PC-3 (cell line): ENCODE measurements around the gene RNF39. TPM values are rescaled to one million over a fixed set of nuclear protein-coding genes. Genes with fewer than 3 reads are reported as not detected.
A peak's percentile ranks its signal among the peaks of the same experiment; 100 is the strongest.

Source experiments
- ATAC-seq: fragments of 200-7000 bp; cut with Tn5 transposase; 2 replicates; pipeline ENCODE4 v1.9.1; 2020; ENCODE audit warnings: mild to moderate bottlenecking, moderate library complexity
- BruUV-seq: library from RNA; stranded (reverse); fragments of 400-500 nt; replicated peaks from 2 replicates; lab custom pipeline; 2021; lab: Mats Ljungman, UMichigan
- CTCF ChIA-PET: fragments of 300-600 bp; sonication (Branson Sonifier 250); formaldehyde crosslinking; loops from one replicate; lab custom pipeline; 2022; ENCODE audit warnings: antibody characterized with exemption; lab: Charles Lee
- POLR2A ChIA-PET: fragments of 300-600 bp; sonication (Branson Sonifier 250); formaldehyde crosslinking; loops from one replicate; lab custom pipeline; 2022; ENCODE audit warnings: antibody characterized with exemption; ENCODE audit not compliant: unreplicated experiment; lab: Charles Lee
- DNase-seq: peaks from one replicate; pipeline ENCODE4 v3.0.0-alpha.2; 2015
- H2AFZ ChIP-seq: fragments of 300-600 bp; sonication (generic); 2 replicates; pipeline ENCODE4 v1.6.0; 2016; ENCODE audit warnings: antibody characterized with exemption, low read length
- H3F3A ChIP-seq: fragments of 300-600 bp; sonication (generic); one replicate; pipeline ENCODE4 v1.6.0; 2017; ENCODE audit warnings: antibody characterized with exemption, low read length, control low read depth, mild to moderate bottlenecking; ENCODE audit not compliant: unreplicated experiment
- H3K27ac ChIP-seq: fragments of 300-600 bp; sonication (generic); 2 replicates; pipeline ENCODE4 v1.5.1; 2016; ENCODE audit warnings: mild to moderate bottlenecking, low read length
- H3K27me3 ChIP-seq: fragments of 300-600 bp; sonication (generic); 2 replicates; pipeline ENCODE4 v1.6.1; 2016; ENCODE audit warnings: low read length, mixed read lengths
- H3K36me3 ChIP-seq: fragments of 300-600 bp; sonication (generic); 2 replicates; pipeline ENCODE4 v1.6.1; 2016; ENCODE audit warnings: low read depth, mixed run types, low read length, mixed read lengths
- H3K4me1 ChIP-seq: fragments of 300-600 bp; sonication (generic); 2 replicates; pipeline ENCODE4 v1.5.1; 2016; ENCODE audit warnings: low read length; ENCODE audit not compliant: insufficient read depth
- H3K4me2 ChIP-seq: fragments of 300-600 bp; sonication (generic); 2 replicates; pipeline ENCODE4 v1.6.0; 2016; ENCODE audit warnings: low read length
- H3K4me3 ChIP-seq: fragments of 300-600 bp; sonication (generic); 2 replicates; pipeline ENCODE4 v1.5.1; 2016; ENCODE audit warnings: mild to moderate bottlenecking, low read length, mixed read lengths
- H3K79me2 ChIP-seq: fragments of 300-600 bp; sonication (generic); 2 replicates; pipeline ENCODE4 v1.6.1; 2017; ENCODE audit warnings: low read length, mixed read lengths
- H3K9ac ChIP-seq: fragments of 300-600 bp; sonication (generic); 2 replicates; pipeline ENCODE4 v1.6.0; 2016; ENCODE audit warnings: mild to moderate bottlenecking, low read length
- H3K9me2 ChIP-seq: fragments of 300-600 bp; sonication (generic); replicated peaks from 2 replicates; pipeline ENCODE4 v1.6.1; 2016; ENCODE audit warnings: mixed run types, low read length, mixed read lengths
- H3K9me3 ChIP-seq: fragments of 300-600 bp; sonication (generic); 2 replicates; pipeline ENCODE4 v1.6.1; 2016; ENCODE audit warnings: low read length, mixed read lengths
- H4K20me1 ChIP-seq: fragments of 300-600 bp; sonication (generic); 2 replicates; pipeline ENCODE4 v1.6.1; 2016; ENCODE audit warnings: low read length, mixed read lengths
- CTCF ChIP-seq: fragments of 300-600 bp; sonication (generic); conservative IDR thresholded peaks from 2 replicates; pipeline ENCODE4 v1.5.1; 2017; ENCODE audit warnings: antibody characterized with exemption, low read depth, mild to moderate bottlenecking, low read length
- EZH2 ChIP-seq: fragments of 300-600 bp; sonication (generic); IDR thresholded peaks from one replicate; pipeline ENCODE4 v1.6.1; 2017; ENCODE audit warnings: antibody characterized with exemption, mild to moderate bottlenecking, low read length; ENCODE audit not compliant: unreplicated experiment
- EZH2phosphoT487 ChIP-seq: fragments of 300-600 bp; sonication (generic); IDR thresholded peaks from 2 replicates; pipeline ENCODE4 v1.6.1; 2018; ENCODE audit warnings: mild to moderate bottlenecking, antibody characterized with exemption, low read length, borderline replicate concordance
- intact Hi-C: fragments of 100-400 bp; cut with micrococcal nuclease; formaldehyde crosslinking; loops from 2 replicates; pipeline ENCODE4 v1.9.0; 2023
- total RNA-seq: library from RNA; depleted of rRNA; stranded (reverse); fragments of >200 nt; gene quantifications from 2 replicates; pipeline ENCODE4 v1.2.3, GENCODE V29; 2014

The RNF39 gene
- total RNA-seq, 1 experiment from 2014 or later, result 2.0 TPM

- H3K9ac ChIP-seq, result no peak overlapping the region
- ChIA-PET POLR2A (no interaction called here), CTCF (interaction anchor here (1.2 kb wide), 1 partner anchor 26 kb away, joined by 3 read pairs; no protein-coding TSS in a partner anchor)
- H3K4me3 ChIP-seq, result peak overlapping the region; percentile 75
- TSS peak; percentile 25 for BruUV-seq
- no peaks in the 10 kb centered on the region for H3K36me3 ChIP-seq
- H4K20me1 ChIP-seq, result no peaks in the 10 kb centered on the region
- H3K27me3 ChIP-seq, result 0 out of 2 replicates have a peak, but pooled peaks cover 3% of the 10 kb centered on the region
- TF ChIP-seq EZH2, result no peak
- TF ChIP-seq EZH2phosphoT487, result peak; percentile 85
- peak; percentile 70 for TF ChIP-seq CTCF
- DNase-seq, result peak; percentile 89
- ATAC-seq, result peak; percentile 60
- H3K4me2 ChIP-seq, result peak overlapping the region; percentile 99
- H3K27ac ChIP-seq, result no peak overlapping the region
- H3K4me1 ChIP-seq, result peaks cover 40% of the 10 kb centered on the region
- H3K9me3 ChIP-seq, result no peaks in the 10 kb centered on the region
- intact Hi-C loops, result loop anchor here (2.0 kb wide), 1 partner anchor 25 kb away; no protein-coding TSS in a partner anchor
- H3F3A ChIP-seq, result no peaks in the 10 kb centered on the region
- no peaks in the 10 kb centered on the region for H3K9me2 ChIP-seq
- H3K79me2 ChIP-seq, result no peaks in the 10 kb centered on the region; the same call in 1 of the 2 replicates
- H2AFZ ChIP-seq, result peak overlapping the region; percentile 66
Observed at GRCh38 chr6:30075790-30076732, 492 bp upstream of the RNF39 start.

- H3F3A ChIP-seq, result no peaks in the 10 kb centered on the region
- BruUV-seq, result no TSS peak
Observed at GRCh38 chr6:30074331-30075093, 1.1 kb downstream of the RNF39 start.

More at GRCh38 chr6:30074331-30075093, 1.1 kb downstream of the RNF39 start:
- peak overlapping the region; percentile 99 for H3K4me2 ChIP-seq
- intact Hi-C loops, result loop anchor here (2.0 kb wide), 1 partner anchor 26 kb away; no protein-coding TSS in a partner anchor
- no peak overlapping the region for H3K9ac ChIP-seq
- H3K27me3 ChIP-seq, result 0 out of 2 replicates have a peak, but pooled peaks cover 3% of the 10 kb centered on the region
- no peaks in the 10 kb centered on the region for H3K9me3 ChIP-seq
- H3K4me3 ChIP-seq, result peak overlapping the region; percentile 75
- H3K9me2 ChIP-seq, result no peaks in the 10 kb centered on the region
- no peaks in the 10 kb centered on the region; the same call in 1 of the 2 replicates for H3K79me2 ChIP-seq
- ATAC-seq (peak; percentile 12; the same call in 1 of the 2 replicates), DNase-seq (peak; percentile 8)
- H2AFZ ChIP-seq, result peak overlapping the region; percentile 66
- no peak overlapping the region for H3K27ac ChIP-seq
- no peaks in the 10 kb centered on the region for H4K20me1 ChIP-seq
- CTCF ChIA-PET, result no interaction called here
- H3K4me1 ChIP-seq, result peaks cover 33% of the 10 kb centered on the region
- TF ChIP-seq CTCF, result no peak
- no peak for TF ChIP-seq EZH2
- TF ChIP-seq EZH2phosphoT487, result no peak
- H3K36me3 ChIP-seq, result no peaks in the 10 kb centered on the region
- POLR2A ChIA-PET, result no interaction called here
